GM18868 (cell line): ENCODE results near the gene RPGRIP1L.
A peak's percentile ranks its signal among the peaks of the same experiment; 100 is the strongest.

Experiments used
- ATAC-seq: cut with Tn5 transposase; IDR thresholded peaks from one replicate; pipeline ENCODE4 v1.9.1; 2021; ENCODE audit warnings: mild to moderate bottlenecking, moderate library complexity; ENCODE audit not compliant: unreplicated experiment

The RPGRIP1L gene

GRCh38 chr16:53703590-53704444 is at the start of gene RPGRIP1L, which contains the start of gene FTO:
Gene RPGRIP1L, minus strand, starts transcription at chr16:53703859. Its CDS starts 3,136 bp downstream, at chr16:53700723.
Gene FTO, plus strand, starts transcription at chr16:53704156.
- ATAC-seq, result peak; percentile 98

DNA sequence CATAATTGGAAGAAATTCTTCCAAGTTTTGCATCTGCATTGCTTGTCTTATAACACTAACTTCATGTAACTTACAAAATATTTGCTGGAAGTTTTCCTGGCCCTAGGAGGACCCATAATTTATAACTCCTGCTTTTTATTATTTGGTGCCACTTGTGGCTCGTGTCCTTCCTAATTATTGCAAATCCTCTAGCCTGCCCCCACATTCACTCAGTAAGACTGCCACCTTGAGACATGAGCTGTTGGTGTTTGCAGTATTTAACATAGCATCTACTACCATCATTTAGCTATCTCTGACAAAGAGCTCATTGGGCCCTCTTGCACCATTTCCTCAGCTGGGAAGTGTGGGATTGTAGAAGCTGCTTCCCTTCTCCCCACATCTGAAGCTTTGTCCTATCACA is 49.8 kb upstream of the RPGRIP1L start:
- no peak for ATAC-seq

DNA sequence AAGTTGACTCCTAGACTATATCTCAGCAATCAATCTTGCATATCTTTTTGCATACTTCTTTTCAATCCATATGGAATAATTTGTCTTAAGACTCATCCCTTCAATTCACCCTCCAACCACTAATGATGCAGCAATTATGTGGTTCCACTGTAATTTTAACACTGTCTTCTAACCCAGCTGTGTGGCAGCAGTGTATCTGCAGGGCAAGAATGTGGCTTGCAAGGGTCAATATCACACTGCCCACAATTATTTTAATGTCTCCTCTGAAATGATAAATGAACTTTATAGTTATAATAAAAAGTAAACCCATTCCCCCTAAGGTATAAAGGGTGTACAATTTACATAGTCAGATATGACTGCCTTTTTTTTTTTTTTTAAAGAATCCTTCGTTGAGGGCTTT is 48.9 kb upstream of the RPGRIP1L start:
- no peak for ATAC-seq

- no peak for ATAC-seq
Measured at GRCh38 chr16:53745753-53746266, 42.2 kb upstream of the RPGRIP1L start.

DNA sequence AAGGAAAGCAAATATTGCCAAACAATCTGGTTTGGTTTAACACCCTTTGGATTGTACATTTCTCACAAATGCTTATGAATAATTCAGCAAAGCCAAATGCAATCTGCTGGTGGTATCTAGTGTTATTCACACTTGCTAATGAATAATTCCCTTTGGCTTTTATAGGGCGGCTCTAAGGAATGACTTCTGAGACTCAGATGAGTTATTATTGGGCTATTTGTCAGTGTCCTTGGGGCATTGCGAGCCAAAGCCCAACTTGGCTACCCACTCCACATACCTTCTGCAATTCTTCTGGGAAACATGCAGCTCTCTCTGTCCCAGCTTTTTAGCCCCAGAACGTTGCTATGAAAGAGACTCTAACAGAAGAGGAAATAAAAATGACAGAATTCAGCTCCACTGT is 41.4 kb upstream of the RPGRIP1L start:
- no peak for ATAC-seq

GRCh38 chr16:53744449-53744848 is 40.8 kb upstream of the RPGRIP1L start:
- ATAC-seq, result no peak

DNA sequence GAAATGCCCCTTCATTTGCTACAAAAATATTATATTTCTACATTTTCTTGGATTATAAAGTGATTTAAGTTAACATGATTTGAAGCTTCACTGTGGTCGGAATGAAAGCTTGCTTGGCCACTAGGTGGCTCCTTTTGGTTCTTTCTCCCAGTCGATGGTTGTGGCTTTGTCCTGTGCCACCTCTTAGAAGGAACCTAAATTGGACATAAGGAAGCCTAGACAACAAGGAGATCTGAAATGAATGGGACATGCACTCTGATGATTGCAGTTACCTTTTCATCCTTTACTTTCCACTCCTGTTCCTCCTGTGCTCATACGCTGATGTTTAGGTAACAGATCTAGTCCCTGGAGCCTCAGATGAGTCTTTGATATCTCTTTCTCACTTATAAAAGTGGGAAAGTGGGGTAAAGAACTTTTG is 39.5 kb upstream of the RPGRIP1L start:
- no peak for ATAC-seq

- ATAC-seq, result no peak
Measured at GRCh38 chr16:53741546-53741945, 37.9 kb upstream of the RPGRIP1L start.

DNA sequence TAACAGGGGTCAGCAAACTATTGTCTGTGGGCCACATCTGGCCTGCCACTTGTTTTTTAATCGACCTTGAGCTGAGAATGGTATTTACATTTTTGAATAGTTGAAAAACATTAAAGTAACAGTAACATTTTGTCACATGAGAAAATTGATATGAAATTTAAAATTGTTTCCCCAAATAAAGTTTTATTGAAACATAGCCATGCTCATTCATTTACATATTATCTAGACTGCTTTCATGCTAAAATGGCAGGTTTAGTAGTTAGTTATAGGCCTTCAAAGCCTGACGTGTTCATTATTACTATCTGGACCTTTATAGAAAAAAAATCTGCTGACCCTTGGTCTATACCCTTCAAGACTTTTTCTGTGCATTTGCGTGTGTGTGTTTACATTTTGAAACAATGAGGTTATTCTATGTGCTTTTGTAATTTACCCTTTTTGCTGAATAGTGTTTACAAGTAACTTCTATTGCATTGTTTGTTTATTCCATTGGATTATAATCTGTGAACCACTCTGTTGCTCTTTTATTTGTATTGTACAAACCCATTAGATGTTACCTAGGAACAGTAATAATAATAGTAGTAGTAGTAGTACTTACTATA is 37.4 kb upstream of the RPGRIP1L start:
- no peak for ATAC-seq

GRCh38 chr16:53740476-53740875 is 36.8 kb upstream of the RPGRIP1L start:
- no peak for ATAC-seq

GRCh38 chr16:53737552-53737951 is 33.9 kb upstream of the RPGRIP1L start:
- ATAC-seq, result no peak

- ATAC-seq, result no peak
Measured at GRCh38 chr16:53736297-53736696, 32.6 kb upstream of the RPGRIP1L start.

GRCh38 chr16:53734908-53735307 is 31.2 kb upstream of the RPGRIP1L start:
- no peak for ATAC-seq

GRCh38 chr16:53732296-53732929 is 28.8 kb upstream of the RPGRIP1L start:
- ATAC-seq, result no peak

- no peak for ATAC-seq
Measured at GRCh38 chr16:53730693-53731092, 27.0 kb upstream of the RPGRIP1L start.

GRCh38 chr16:53726625-53727024 is 23.0 kb upstream of the RPGRIP1L start:
- peak; percentile 41 for ATAC-seq

- ATAC-seq, result no peak
Measured at GRCh38 chr16:53721017-53721416, 17.4 kb upstream of the RPGRIP1L start.

DNA sequence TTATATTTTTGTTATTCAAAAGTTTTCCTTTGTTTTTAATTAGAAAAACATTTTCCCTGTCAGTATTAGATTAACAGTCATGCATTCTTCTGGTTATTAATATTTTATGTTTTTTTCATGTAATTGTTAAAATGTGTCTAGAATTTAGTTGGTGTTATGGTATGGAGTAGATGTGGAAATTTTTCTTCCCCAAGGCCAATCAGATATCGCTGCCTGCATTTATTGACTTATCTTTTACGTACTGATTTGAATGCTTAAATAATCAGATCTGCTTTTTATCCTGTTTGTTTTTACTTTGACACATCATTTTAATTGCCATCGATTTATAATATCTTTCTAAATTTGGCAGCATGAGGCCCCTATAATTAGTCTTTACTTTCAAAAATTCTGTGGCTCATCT is 13.9 kb upstream of the RPGRIP1L start:
- ATAC-seq, result no peak

DNA sequence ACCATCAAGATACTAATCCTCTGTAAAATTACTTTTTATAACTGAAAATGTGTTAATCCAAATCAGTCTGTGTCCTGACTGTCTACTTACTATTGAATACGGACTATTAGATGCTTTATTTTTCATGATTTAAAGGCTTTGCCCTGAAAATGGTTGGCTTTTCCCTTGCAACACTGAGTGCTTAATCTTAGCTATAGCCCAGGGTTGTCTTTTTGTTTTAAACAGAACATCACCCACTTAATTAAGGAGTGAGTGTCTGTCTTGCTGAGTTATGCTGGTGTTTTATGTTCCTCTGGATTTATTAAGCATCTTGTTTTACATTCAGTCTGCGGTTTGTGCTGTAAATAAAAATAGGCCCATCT is 11.3 kb upstream of the RPGRIP1L start:
- ATAC-seq, result no peak

- ATAC-seq, result no peak
Measured at GRCh38 chr16:53714205-53715022, 10.8 kb upstream of the RPGRIP1L start.
